Cardiac fibroblast (primary cell): Measurements from ENCODE around the gene DDX20.

Experiments
- DNase-seq, 2 donors: peaks; one replicate each; pipeline versions ENCODE4 v3.0.0 to v3.0.0-alpha.2; 2010; ENCODE audit warnings: low read depth in 2 of 2
- H3K4me3 ChIP-seq, 2 donors: replicated peaks in 1 of 2; 1 replicate in 1 of 2; 2 replicates in 1 of 2; pipeline ENCODE4 v1.5.1; 2011; ENCODE audit warnings: low read depth in 2 of 2, low read length in 2 of 2, mild to moderate bottlenecking in 2 of 2, moderate library complexity in 1 of 2
- TF ChIP-seq, protein P1 (sequence below): IDR thresholded peaks from one replicate; pipeline ENCODE4 v1.5.1; 2011; ENCODE audit warnings: low read depth, mild to moderate bottlenecking, low read length, inconsistent platforms

Gene DDX20

DNA sequence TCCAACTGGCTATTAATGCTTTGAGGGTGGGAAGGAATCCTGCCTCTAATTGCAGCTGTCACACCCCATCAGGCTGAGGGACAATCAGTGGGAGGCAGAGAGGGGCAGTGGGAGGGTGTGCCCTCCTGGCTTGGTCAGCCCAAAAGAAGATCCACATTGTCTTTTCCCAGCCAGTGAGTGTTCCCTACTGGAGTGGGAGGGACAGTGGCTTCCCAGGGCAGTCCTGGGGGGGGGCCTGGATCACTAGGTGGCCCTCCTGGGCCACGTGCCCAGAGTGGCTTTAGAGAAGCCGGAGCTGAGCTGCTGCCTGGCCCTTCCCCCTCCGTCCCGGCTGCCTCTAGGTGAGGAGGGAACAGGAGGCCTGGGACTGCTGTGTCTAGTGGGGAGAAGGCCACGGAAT lies 30.5 kb upstream of the DDX20 start:
- DNase-seq: no peak
- no peak overlapping the region for H3K4me3 ChIP-seq
- TF ChIP-seq, protein P1, sequence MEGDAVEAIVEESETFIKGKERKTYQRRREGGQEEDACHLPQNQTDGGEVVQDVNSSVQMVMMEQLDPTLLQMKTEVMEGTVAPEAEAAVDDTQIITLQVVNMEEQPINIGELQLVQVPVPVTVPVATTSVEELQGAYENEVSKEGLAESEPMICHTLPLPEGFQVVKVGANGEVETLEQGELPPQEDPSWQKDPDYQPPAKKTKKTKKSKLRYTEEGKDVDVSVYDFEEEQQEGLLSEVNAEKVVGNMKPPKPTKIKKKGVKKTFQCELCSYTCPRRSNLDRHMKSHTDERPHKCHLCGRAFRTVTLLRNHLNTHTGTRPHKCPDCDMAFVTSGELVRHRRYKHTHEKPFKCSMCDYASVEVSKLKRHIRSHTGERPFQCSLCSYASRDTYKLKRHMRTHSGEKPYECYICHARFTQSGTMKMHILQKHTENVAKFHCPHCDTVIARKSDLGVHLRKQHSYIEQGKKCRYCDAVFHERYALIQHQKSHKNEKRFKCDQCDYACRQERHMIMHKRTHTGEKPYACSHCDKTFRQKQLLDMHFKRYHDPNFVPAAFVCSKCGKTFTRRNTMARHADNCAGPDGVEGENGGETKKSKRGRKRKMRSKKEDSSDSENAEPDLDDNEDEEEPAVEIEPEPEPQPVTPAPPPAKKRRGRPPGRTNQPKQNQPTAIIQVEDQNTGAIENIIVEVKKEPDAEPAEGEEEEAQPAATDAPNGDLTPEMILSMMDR: no peak

DNA sequence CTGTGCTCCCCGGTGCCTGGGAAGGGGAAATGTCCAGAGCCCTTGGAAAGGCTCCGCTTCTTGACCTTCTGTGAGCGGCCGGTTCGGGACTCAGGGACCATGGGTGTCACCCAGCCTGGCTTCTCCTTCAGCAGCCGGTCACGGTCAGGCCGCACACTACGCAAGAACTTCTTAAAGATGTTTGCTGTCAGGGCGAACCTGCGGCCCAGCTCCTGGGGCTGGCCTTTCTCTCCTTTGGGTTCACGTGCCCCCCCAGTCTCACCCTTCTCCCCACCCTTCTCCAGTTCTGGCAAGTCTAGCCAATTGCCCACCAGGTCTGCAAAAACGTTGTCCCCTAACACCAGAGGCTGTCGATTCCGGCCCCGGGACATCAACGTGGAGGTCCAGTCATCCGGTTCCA lies 28.6 kb upstream of the DDX20 start:
- TF ChIP-seq, protein P1: no peak
- DNase-seq: no peak
- H3K4me3 ChIP-seq: no peak overlapping the region

DNA sequence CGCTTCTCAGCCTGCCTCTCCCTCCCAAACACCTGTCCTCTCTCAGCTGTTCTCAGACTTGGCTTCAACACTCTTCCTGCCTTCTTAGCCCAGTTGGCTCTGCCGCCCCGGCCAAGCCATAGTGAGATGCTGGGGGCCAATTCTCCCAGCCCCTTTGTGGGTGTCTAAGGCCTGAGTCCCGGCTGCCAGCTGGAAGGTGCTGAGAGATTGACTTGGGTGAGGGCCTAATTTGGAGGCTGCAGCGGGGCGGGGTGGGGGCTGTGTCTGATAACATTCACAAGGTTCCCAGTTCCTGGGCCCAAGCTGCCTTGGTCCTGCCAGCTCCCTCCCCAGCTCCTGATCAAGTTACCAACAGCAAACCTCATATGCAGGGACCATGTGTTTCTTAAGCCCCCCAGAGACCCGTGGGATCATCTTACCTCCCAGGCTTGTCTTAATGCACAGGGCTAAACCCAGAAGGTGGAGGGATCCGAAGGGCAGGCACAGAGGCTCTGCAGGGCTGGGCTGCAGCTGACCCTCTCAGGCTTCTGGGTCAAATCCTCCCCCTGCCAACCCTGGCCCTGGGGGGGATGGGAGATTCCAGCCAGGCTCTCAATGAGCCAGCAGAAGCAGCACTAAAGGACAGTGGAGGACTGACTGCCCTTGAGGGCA lies 26.3 kb upstream of the DDX20 start:
- no peak overlapping the region for H3K4me3 ChIP-seq
- TF ChIP-seq, protein P1: no peak
- peak in 1 of 2 donors; percentile 42 for DNase-seq

DNA sequence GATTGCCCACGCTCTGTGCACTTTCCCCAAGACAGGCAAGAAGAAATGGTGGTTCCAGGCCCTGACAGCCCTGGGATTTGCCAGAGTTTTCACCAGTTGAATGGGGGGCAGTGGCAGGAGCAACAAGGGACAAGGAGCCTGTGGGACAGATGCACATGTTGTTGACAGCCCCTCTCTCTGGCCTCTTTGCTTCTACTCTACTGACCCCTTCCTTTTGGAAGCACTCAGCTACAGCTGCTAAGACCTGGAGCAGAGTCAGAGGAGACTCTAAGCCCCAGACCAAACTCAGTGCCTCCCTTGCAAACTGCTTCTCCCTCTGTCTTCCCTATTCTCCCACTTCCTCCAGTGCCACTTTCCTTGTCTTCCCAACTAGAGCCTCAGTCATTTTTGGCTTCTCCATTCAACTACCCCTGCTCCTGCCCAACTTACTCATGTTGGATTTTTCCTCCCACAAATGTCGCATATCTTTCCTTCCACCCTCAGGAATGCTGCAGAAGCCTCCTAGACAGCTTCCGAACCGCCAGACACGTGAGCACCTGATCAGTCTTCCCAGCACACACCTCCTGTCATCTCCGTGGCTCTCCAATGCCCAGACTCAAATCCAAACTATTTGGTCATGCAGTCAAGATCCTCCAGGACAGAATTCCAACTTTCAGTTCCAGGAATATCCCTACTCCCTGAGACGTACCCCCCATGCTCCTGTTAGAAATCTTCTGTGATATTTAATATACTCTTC lies 25.6 kb upstream of the DDX20 start:
- no peak overlapping the region for H3K4me3 ChIP-seq
- TF ChIP-seq, protein P1: no peak
- no peak for DNase-seq

DNA sequence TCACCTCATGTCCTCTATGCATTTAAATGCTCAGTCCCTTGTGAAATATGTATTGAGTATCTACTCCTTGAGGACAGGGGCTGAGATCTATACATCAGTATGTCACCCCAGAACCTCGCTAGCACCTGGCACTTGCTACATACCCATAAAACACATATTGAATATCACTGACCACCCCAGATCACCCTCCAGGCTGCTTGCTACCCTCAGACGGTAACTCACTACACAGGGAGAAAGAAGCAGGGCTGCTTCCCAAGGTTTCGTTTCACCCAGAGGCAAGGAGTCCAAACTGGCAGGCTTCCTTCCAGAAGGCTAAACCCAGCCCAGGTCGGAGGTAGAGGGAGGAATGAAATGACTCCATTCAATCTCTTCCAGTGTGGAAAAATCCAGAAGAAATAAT lies 25.0 kb upstream of the DDX20 start:
- TF ChIP-seq, protein P1: no peak
- DNase-seq: no peak
- no peak overlapping the region for H3K4me3 ChIP-seq

DNA sequence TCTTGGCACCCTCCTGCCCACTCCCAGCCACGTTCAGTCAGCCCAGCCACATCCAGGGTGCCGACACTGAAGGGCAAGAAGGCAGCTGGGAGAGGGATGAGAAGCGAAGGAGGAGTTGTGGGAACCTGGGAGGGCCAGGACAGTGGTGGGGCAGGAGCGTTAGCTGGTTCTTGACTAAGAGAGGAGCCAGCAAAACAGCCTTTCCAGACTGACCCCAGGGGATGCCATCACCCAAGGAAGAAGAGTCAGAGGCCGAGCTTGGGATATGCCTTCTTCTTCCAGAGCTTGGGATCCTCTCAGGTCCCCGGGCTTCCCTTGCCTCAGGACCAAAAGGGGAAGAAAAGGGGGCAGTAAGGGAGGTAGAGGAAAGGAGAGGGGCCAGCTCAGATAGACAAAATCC lies 23.7 kb upstream of the DDX20 start:
- DNase-seq: no peak
- TF ChIP-seq, protein P1: no peak
- no peak overlapping the region for H3K4me3 ChIP-seq
